Measurements from ENCODE around the gene ADGRG3. TPM values are rescaled to one million over a fixed set of nuclear protein-coding genes. Genes with fewer than 3 reads are reported as not detected.

The ADGRG3 gene
- total and polyA plus RNA-seq, 2 of the 13 experiments (the other 11 are each of a cell fraction or from before 2014, with no cell fraction given), result 2.7 to 11.8 TPM

- TF ChIP-seq GTF2F1 (IDR thresholded peaks at IDR 0.05; ENCODE audit: low read length), result no peak
- TF ChIP-seq GATA4 (IDR thresholded peaks at IDR 0.05; ENCODE audit: borderline replicate concordance, low read depth), result 0 out of 2 replicates have a peak, but pooled peaks have one; percentile 6
- TF ChIP-seq SKI (IDR thresholded peaks at IDR 0.05; ENCODE audit: partially characterized antibody), result peak; percentile 81
- TF ChIP-seq TFDP1 (CRISPR knock-in tag; IDR thresholded peaks at IDR 0.05; ENCODE audit: borderline replicate concordance), result peak; percentile 69; the same call in 1 of the 2 replicates
- TF ChIP-seq ZNF496 (CRISPR knock-in tag; IDR thresholded peaks at IDR 0.05; ENCODE audit: insufficient replicate concordance), result no peak
- TF ChIP-seq ZNF367 (CRISPR knock-in tag; IDR thresholded peaks at IDR 0.05; ENCODE audit: borderline replicate concordance), result no peak
- TF ChIP-seq ZNF264 (CRISPR knock-in tag; IDR thresholded peaks at IDR 0.05), result peak; percentile 77; the same call in 1 of the 2 replicates
- TF ChIP-seq ZSCAN29 (CRISPR knock-in tag; conservative IDR thresholded peaks at IDR 0.05), result peak; percentile 89
- no peak for TF ChIP-seq ZNF382 (CRISPR knock-in tag; IDR thresholded peaks at IDR 0.05; ENCODE audit: borderline replicate concordance)
- TF ChIP-seq MTF2 (CRISPR knock-in tag; IDR thresholded peaks at IDR 0.05; ENCODE audit: borderline replicate concordance), result peak; percentile 59; the same call in 1 of the 2 replicates
- no peak for TF ChIP-seq GRHL1 (CRISPR knock-in tag; conservative IDR thresholded peaks at IDR 0.05)
- TF ChIP-seq ZBED4 (CRISPR knock-in tag; IDR thresholded peaks at IDR 0.05; ENCODE audit: borderline replicate concordance), result no peak; the same call in 1 of the 2 replicates
- TF ChIP-seq ZBTB44 (CRISPR knock-in tag; IDR thresholded peaks at IDR 0.05), result no peak
- TF ChIP-seq RELA (CRISPR knock-in tag; IDR thresholded peaks at IDR 0.05), result no peak
- TF ChIP-seq ZNF761 (CRISPR knock-in tag; conservative IDR thresholded peaks at IDR 0.05), result peak; percentile 91
- TF ChIP-seq AGO2 (optimal IDR thresholded peaks at IDR 0.05; ENCODE audit: low read depth, low read length), result no peak
- no peak for TF ChIP-seq ZNF674 (CRISPR knock-in tag; IDR thresholded peaks at IDR 0.05; ENCODE audit: low read depth)
- peak; percentile 32; the same call in 1 of the 2 replicates for TF ChIP-seq ZMYM2 (CRISPR knock-in tag; IDR thresholded peaks at IDR 0.05)
These were observed 412 bp upstream of the ADGRG3 start (continued) for GRCh38 chr16:57667526-57668262.

Measured in HepG2 (cell line).